ENCODE results near the gene COX4I2. TPM values are rescaled to one million over a fixed set of nuclear protein-coding genes. Genes with fewer than 3 reads are reported as not detected.
"Not testable (repeated sequence)": the region's sequence is repeated elsewhere in the genome, so short reads cannot be mapped to it uniquely, and the experiment has no call there.

The COX4I2 gene
- total RNA-seq, 2 donors from 2014 or later: 6.8 to 9.0 TPM

DNA sequence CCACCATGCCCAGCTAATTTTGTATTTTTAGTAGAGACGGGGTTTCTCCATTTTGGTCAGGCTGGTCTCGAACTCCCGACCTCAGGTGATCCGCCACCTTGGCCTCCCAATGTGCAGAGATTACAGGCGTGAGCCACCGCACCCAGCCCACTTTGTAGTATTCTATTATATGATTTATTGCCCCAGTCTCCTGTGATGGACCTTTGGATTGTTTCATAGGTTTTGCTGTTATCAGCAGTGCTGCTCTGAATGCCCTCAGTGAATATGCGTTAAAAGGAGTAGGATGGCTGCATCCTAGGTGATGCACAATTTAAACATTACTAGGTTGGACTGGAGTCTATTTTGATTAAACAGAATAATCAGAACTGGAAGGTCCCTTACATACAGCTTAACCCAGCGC, 22.3 kb upstream of the COX4I2 start:
- DNase-seq (ENCODE audit: low spot score): no peak
- no peaks in the 10 kb centered on the region for H3K36me3 ChIP-seq
- no peaks in the 10 kb centered on the region for H3K27me3 ChIP-seq
- TF ChIP-seq, protein P1, sequence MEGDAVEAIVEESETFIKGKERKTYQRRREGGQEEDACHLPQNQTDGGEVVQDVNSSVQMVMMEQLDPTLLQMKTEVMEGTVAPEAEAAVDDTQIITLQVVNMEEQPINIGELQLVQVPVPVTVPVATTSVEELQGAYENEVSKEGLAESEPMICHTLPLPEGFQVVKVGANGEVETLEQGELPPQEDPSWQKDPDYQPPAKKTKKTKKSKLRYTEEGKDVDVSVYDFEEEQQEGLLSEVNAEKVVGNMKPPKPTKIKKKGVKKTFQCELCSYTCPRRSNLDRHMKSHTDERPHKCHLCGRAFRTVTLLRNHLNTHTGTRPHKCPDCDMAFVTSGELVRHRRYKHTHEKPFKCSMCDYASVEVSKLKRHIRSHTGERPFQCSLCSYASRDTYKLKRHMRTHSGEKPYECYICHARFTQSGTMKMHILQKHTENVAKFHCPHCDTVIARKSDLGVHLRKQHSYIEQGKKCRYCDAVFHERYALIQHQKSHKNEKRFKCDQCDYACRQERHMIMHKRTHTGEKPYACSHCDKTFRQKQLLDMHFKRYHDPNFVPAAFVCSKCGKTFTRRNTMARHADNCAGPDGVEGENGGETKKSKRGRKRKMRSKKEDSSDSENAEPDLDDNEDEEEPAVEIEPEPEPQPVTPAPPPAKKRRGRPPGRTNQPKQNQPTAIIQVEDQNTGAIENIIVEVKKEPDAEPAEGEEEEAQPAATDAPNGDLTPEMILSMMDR (IDR thresholded peaks at IDR 0.05): no peak
- H3K27ac ChIP-seq: no peak overlapping the region
- no peak overlapping the region for H3K4me3 ChIP-seq
- peaks cover 0 to 13% of the 10 kb centered on the region in 2 donors for H3K4me1 ChIP-seq
- no peaks in the 10 kb centered on the region for H3K9me3 ChIP-seq

DNA sequence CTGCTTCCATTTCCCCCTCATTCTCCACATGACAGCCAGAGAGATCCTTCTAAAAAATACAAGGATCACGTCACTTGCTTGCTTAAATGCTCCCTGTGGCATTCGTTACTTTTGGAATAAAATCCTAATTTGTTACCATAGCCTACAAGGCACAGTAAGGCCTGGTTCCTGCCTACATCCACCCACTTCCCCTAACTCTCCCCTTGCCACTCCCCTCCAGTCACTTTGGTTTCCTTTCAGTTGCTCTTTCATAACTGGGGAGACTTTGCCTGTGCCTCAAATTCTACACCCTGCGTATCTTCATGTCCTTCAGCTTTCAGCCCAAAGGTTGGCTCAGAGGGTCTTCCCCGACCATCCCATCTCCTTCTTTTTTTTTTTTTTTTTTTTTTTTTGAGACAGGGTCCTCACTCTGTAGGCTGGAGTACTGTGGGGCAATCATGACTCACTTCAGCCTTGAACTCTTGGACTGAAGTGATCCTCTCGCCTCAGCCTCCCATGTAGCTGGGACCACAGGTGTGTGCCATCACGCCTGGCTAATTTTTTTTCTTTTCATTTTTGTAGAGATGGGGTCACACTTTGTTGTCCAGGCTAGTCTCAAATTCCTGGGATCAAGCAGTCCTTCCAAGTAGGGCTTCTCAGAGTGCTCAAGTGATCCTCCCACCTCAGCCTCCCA, 20.1 kb upstream of the COX4I2 start:
- H3K4me1 ChIP-seq: peaks cover 0 to 11% of the 10 kb centered on the region in 2 donors
- no peak for DNase-seq (ENCODE audit: low spot score)
- TF ChIP-seq, protein P1 (IDR thresholded peaks at IDR 0.05): no peak
- H3K4me3 ChIP-seq: no peak overlapping the region
- H3K27me3 ChIP-seq: no peaks in the 10 kb centered on the region
- no peaks in the 10 kb centered on the region for H3K9me3 ChIP-seq
- no peak overlapping the region for H3K27ac ChIP-seq
- no peaks in the 10 kb centered on the region for H3K36me3 ChIP-seq

DNA sequence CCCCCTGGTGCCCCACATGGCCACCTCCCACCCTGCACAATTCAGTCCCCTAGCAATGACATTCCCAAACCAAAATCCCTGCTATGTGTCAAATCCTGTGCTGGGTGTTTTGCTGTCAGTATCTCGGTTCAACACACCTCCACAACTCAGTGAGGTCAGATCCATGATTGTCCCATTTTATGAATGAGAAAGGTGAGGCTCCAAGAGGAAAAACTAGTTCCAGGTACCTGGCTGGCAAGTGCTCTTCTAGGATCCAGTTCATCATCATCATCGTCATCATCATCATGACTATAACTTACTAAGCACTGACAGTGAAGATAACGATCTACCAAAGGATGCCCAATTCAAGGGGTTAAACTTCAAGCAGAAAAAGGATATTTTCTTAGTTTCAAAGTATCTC, 17.5 kb upstream of the COX4I2 start:
- H3K27ac ChIP-seq: no peak overlapping the region
- TF ChIP-seq, protein P1 (IDR thresholded peaks at IDR 0.05): no peak
- no peaks in the 10 kb centered on the region for H3K27me3 ChIP-seq
- H3K4me3 ChIP-seq: no peak overlapping the region
- peaks cover 0 to 11% of the 10 kb centered on the region in 2 donors for H3K4me1 ChIP-seq
- H3K9me3 ChIP-seq: no peaks in the 10 kb centered on the region
- no peak for DNase-seq (ENCODE audit: low spot score)
- H3K36me3 ChIP-seq: no peaks in the 10 kb centered on the region

DNA sequence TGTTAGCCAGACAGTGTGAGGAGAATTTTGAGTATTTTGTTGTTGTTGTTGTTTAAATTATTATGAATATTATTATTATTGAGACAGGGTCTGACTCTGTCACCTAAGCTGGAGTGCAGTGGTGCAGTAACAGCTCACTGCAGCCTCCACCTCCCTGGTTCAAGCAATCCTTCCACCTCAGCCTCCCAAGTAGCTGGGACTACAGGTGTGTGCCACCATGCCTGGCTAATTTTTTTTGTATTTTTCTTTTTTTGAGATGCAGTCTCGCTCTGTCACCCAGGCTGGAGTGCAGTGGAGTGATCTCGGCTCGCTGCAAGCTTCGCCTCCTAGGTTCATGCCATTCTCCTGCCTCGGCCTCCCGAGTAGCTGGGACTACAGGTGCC, 14.6 kb upstream of the COX4I2 start:
- H3K36me3 ChIP-seq; H3K27ac ChIP-seq; H3K9me3 ChIP-seq; DNase-seq (ENCODE audit: low spot score); H3K4me3 ChIP-seq; H3K27me3 ChIP-seq: not testable (repeated sequence)
- peaks cover 0 to 11% of the 10 kb centered on the region in 2 donors for H3K4me1 ChIP-seq

DNA sequence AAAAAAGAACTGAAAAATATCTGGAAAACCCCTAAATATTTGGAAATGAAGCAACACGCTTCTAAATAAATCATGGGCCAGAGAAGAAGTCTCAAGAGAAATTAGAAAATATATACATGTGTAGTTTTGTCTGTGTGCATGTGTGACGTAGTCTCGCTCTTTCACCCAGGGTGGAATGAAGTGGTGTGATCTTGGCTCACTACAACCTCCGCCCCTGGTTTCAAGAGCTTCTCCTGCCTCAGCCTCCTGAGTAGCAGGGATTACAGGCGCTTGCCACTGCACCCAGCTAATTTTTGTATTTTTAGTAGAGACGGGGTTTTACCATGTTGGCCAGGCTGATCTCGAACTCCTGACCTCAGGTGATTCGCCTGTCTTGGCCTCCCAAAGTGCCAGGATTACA, 11.2 kb upstream of the COX4I2 start:
- H3K27ac ChIP-seq; H3K4me3 ChIP-seq; DNase-seq (ENCODE audit: low spot score): not testable (repeated sequence)

GRCh38 chr20:31628057-31628456, 9.7 kb upstream of the COX4I2 start:
- H3K27me3 ChIP-seq; DNase-seq (ENCODE audit: low spot score); H3K9me3 ChIP-seq; H3K4me3 ChIP-seq; H3K27ac ChIP-seq; H3K36me3 ChIP-seq; H3K4me1 ChIP-seq: not testable (repeated sequence)

More for the DNA sequence above, 11.2 kb upstream of the COX4I2 start:
- peaks cover 0 to 11% of the 10 kb centered on the region in 2 donors for H3K4me1 ChIP-seq
- not testable (repeated sequence) for H3K27me3 ChIP-seq, H3K36me3 ChIP-seq, H3K9me3 ChIP-seq

GRCh38 chr20:31630187-31630790, 7.4 kb upstream of the COX4I2 start:
- Histone ChIP-seq H3K9me3 (no peaks in the 10 kb centered on the region), H3K4me1 (no peaks in the 10 kb centered on the region), H3K4me3 (no peak overlapping the region), H3K27me3 (no peaks in the 10 kb centered on the region), H3K27ac (no peak overlapping the region), H3K36me3 (no peaks in the 10 kb centered on the region)
- TF ChIP-seq, protein P1 (IDR thresholded peaks at IDR 0.05): no peak
- DNase-seq (ENCODE audit: low spot score): no peak
